Measurements from ENCODE around the gene PIEZO2.

Gene PIEZO2

DNA sequence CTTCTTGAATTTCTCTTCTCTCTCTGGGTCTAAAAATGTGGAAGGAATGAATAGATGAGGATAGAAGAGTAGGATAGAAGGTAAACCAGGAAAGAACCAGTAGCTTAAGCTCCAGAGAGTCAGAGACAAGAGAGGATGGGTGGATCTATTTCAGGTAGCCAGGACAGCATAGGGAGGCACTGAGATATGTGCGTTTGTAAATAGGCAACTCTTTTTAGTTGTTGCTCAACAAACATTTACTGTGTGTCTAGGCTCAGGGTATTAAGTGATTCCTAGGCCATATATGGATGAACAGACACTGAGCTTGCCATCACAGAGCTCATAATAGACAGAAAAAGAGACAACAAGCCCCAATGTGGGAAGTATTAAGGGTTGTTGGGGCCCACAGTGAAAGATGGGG lies 463.1 kb downstream of the PIEZO2 start:
- no peak overlapping the region for H3K4me3 Mint-ChIP-seq
- DNase-seq, result no peak

GRCh38 chr18:10685484-10685883 lies 463.9 kb downstream of the PIEZO2 start:
- peaks cover 4% of the 10 kb centered on the region for H3K9me3 Mint-ChIP-seq
- H3K27me3 Mint-ChIP-seq (ENCODE audit: low read depth, poor library complexity), result peaks cover 11% of the 10 kb centered on the region
- H3K4me1 Mint-ChIP-seq, result peaks cover 30% of the 10 kb centered on the region
- TF ChIP-seq, protein P1, sequence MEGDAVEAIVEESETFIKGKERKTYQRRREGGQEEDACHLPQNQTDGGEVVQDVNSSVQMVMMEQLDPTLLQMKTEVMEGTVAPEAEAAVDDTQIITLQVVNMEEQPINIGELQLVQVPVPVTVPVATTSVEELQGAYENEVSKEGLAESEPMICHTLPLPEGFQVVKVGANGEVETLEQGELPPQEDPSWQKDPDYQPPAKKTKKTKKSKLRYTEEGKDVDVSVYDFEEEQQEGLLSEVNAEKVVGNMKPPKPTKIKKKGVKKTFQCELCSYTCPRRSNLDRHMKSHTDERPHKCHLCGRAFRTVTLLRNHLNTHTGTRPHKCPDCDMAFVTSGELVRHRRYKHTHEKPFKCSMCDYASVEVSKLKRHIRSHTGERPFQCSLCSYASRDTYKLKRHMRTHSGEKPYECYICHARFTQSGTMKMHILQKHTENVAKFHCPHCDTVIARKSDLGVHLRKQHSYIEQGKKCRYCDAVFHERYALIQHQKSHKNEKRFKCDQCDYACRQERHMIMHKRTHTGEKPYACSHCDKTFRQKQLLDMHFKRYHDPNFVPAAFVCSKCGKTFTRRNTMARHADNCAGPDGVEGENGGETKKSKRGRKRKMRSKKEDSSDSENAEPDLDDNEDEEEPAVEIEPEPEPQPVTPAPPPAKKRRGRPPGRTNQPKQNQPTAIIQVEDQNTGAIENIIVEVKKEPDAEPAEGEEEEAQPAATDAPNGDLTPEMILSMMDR (IDR thresholded peaks at IDR 0.05), result no peak
- H3K36me3 Mint-ChIP-seq (ENCODE audit: low read depth), result no peaks in the 10 kb centered on the region
- H3K27ac Mint-ChIP-seq, result no peak overlapping the region
- DNase-seq, result no peak
- no peak overlapping the region for H3K4me3 Mint-ChIP-seq

More for the DNA sequence above, 463.1 kb downstream of the PIEZO2 start:
- TF ChIP-seq, protein P1 (IDR thresholded peaks at IDR 0.05), result no peak
- Mint-ChIP-seq H3K27ac (peak overlapping the region; percentile 1), H3K36me3 (ENCODE audit: low read depth) (no peaks in the 10 kb centered on the region), H3K9me3 (peaks cover 4% of the 10 kb centered on the region), H3K27me3 (ENCODE audit: low read depth, poor library complexity) (peaks cover 11% of the 10 kb centered on the region), H3K4me1 (peaks cover 31% of the 10 kb centered on the region)

GRCh38 chr18:10682368-10682714 lies 467.0 kb downstream of the PIEZO2 start:
- Mint-ChIP-seq H3K27ac (no peak overlapping the region), H3K27me3 (ENCODE audit: low read depth, poor library complexity) (peaks cover 6% of the 10 kb centered on the region), H3K4me3 (no peak overlapping the region), H3K9me3 (no peaks in the 10 kb centered on the region), H3K4me1 (peaks cover 20% of the 10 kb centered on the region), H3K36me3 (ENCODE audit: low read depth) (no peaks in the 10 kb centered on the region)
- TF ChIP-seq, protein P1 (IDR thresholded peaks at IDR 0.05), result no peak
- no peak for DNase-seq

- H3K9me3 Mint-ChIP-seq, result no peaks in the 10 kb centered on the region
- H3K4me1 Mint-ChIP-seq, result peaks cover 20% of the 10 kb centered on the region
- no peak for DNase-seq
- TF ChIP-seq, protein P1 (IDR thresholded peaks at IDR 0.05), result no peak
- peaks cover 6% of the 10 kb centered on the region for H3K27me3 Mint-ChIP-seq (ENCODE audit: low read depth, poor library complexity)
- H3K36me3 Mint-ChIP-seq (ENCODE audit: low read depth), result no peaks in the 10 kb centered on the region
- H3K4me3 Mint-ChIP-seq, result no peak overlapping the region
- H3K27ac Mint-ChIP-seq, result no peak overlapping the region
These were observed 467.6 kb downstream of the PIEZO2 start for GRCh38 chr18:10681581-10682367.

DNA sequence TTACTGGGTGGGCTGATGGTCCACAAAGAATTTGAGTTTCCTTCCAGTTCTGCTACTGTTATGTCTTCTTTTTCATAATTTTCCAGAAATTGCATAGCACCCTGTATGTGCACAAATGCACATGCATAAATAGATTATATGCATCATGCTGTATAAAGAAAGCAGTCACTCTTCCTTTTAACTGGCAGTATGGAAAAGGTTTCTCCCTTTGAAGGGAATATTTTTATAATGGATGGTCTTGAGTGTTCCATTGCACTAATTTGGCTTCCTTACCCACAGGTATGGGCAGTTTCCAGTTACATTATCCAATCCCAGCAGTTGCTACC lies 469.1 kb downstream of the PIEZO2 start:
- H3K4me3 Mint-ChIP-seq, result no peak overlapping the region
- DNase-seq, result no peak
- peaks cover 6% of the 10 kb centered on the region for H3K27me3 Mint-ChIP-seq (ENCODE audit: low read depth, poor library complexity)
- H3K36me3 Mint-ChIP-seq (ENCODE audit: low read depth), result no peaks in the 10 kb centered on the region
- no peak overlapping the region for H3K27ac Mint-ChIP-seq
- TF ChIP-seq, protein P1 (IDR thresholded peaks at IDR 0.05), result no peak
- H3K4me1 Mint-ChIP-seq, result peaks cover 14% of the 10 kb centered on the region
- H3K9me3 Mint-ChIP-seq, result peaks cover 6% of the 10 kb centered on the region

All from nephron progenitor cell (in vitro differentiated cells).